Stimulated activated CD8-positive, alpha-beta memory T cell treated with anti-CD3 and anti-CD28 coated beads, Interleukin-7, amount 100 ng/mL, for 48 hours (primary cell): ENCODE results near the gene SERTAD1.
A peak's percentile ranks its signal among the peaks of the same experiment; 100 is the strongest.
"Not testable (repeated sequence)": the region's sequence is repeated elsewhere in the genome, so short reads cannot be mapped to it uniquely, and the experiment has no call there.

Experiments
- DNase-seq, 2 donors: peaks; one replicate each; pipeline ENCODE4 v3.0.0-alpha.2; 2020; ENCODE audit warnings: low read depth in 1 of 2; ENCODE audit errors: extremely low read depth in 1 of 2

SERTAD1 gene

GRCh38 chr19:40453151-40453735 lies 27.5 kb upstream of the SERTAD1 start:
- DNase-seq, result no peak

GRCh38 chr19:40452016-40452415 lies 26.2 kb upstream of the SERTAD1 start:
- DNase-seq, result no peak

DNA sequence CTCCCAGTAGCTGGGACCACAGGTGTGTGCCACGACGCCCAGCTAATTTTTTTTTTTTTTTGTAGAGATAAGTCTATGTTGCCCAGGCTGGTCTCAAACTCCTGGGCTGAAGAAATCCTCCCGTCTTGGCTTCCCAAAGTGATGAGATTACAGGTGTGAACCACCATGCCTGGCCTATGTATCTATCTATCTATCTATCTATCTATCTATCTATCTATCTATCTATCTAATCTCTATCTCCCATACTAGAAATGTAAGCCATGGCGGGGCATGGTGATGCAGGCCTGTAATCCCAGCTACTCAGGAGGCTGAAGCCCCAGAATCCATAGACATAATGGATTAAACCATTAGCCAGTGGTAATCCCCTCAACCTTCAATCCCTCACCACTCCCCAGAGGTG lies 24.9 kb upstream of the SERTAD1 start:
- no peak for DNase-seq

GRCh38 chr19:40449506-40449905 lies 23.7 kb upstream of the SERTAD1 start:
- no peak for DNase-seq

- no peak for DNase-seq
These were observed 20.5 kb upstream of the SERTAD1 start for GRCh38 chr19:40446263-40446784.

DNA sequence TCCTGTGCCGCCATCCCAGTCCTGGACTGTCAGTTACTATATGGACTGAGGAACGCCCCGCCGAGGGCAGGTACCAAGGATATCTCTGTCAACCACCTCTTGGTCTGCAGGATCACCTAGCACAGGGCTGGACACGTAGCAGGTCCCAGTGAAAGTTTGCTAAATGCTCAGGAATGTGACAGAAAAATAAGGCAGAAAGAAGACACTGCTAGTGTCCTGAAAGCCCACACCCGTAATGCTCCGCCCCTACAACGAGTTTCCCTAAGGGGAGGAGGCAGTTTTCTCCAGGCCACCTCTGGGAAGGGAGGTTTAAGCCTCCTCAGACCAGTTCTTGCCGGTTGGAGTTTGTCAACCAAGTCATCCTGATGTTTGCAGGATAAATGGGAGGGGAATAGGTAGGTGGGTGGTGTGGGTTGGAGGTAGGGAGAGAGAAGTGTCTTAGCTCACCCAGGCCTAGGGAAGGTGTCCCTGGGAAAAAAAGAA lies 20.0 kb upstream of the SERTAD1 start:
- DNase-seq, result no peak

DNA sequence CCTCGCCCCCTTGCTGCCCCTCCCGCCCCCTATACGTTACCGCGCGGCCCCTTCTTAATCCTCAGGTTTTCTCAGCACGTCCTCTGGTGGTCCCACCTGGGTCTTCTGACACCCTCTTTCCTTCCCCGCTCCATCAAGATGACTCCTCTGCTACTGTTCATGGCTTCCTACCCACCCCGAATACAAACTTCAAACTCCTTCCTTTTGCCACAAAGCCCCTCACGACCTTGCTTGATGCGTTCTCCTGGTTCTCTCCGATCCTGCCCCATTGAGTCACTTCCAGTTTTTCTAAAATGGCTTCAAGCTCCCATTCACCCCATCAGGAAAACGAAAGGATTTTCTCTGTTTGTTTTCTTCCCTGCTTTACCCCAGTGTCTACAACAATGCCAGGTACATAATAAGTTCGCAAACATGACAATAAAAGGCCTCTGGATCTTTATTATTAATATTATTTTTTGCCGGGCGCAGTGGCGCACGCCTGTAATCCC lies 19.1 kb upstream of the SERTAD1 start:
- no peak for DNase-seq

DNA sequence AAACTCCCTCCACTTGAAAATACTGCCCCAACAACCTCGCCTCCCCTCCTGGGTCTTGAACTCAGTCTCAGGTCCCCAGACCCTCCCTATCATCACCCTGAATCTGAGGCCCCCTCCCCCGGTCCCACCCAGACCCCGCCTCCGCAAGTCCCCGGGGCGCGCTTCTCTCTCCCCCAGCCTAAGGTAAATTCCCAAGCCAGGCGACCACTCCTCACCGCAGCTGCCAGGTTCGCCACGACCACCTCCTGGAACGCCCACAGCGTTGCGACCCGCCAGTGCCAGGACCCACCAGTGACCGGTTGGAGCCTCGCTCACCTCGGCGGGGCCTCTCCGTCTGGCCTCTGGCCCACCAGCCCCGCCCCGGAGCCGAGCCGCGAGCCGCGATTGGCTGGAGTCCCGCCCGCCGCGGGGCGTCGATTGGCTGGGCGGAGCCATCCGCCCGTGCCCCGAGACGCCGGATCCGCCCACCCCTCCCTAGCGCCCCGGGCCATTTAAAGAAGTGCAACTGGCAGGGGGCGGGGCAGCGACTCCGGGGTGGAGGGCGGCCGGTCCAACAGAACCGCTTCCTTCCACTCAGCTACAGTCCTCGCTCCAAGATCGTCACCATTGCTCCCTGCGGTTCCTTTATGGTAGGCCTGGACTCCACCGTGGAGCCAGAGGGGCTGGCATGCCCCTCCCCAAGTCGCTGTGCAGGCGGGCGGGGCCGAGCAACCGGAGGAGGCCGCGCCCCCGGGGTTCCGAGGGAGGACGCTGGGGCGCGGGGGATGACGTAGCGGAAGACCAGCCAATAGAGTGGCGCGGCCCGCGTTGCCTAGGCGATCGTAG lies 18.4 kb upstream of the SERTAD1 start, which contains the start of gene SERTAD3:
TSS of gene SERTAD3 (minus strand) at position 336 of the 825 bp plus-strand sequence. CDS start 2,255 bp downstream, outside the sequence.
- DNase-seq, result peak; percentile 92 to 95

GRCh38 chr19:40443131-40443999 lies 17.6 kb upstream of the SERTAD1 start:
- DNase-seq, result peak; percentile 98 to 100

- DNase-seq, result no peak
These were observed 16.7 kb upstream of the SERTAD1 start for GRCh38 chr19:40442328-40443130.

DNA sequence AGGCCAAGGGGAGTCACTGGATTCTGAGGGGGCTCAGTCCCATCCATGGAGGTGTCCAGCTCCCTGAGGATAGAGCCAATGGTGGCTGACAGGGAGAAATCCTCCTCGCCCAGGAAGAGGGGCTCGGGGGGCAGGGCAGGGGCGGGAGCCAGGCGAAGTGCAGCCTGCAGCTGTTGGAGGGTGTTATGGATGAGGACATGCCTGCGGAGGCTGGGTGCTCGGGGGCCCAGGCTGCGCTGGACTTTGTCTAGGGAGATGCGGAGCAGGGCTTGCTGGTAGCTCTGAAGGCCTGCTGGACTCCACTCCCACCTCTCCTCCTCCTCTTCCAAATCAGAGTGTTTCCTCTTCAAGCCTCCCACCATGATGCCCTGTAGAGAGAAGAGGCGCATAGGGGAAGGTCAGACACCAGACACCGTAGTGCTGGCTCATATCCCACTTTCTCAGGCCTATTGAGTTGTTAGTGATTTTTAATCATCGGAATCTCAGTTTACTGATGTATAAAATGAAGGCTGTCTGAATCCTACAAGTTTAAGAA lies 16.0 kb upstream of the SERTAD1 start:
- DNase-seq, result no peak

DNA sequence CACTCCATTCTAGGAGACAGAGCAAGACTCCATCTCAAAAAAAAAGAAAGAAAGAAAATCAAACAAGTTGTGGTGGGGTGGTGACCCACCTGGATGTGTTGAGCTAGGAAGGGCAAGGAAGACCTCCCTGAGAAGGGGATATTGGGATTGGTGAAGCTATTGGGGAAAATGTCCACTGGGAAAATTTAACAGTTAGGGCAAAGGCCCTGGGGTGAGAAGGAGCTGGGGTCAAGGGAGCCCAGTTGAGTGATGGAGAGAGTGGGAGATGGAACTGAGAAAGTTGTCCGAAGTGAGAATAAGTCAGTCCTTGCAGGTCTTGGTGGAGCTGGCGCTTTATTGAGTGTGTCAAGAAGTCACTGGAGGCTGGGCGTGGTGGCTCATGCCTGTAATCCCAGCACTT lies 12.5 kb upstream of the SERTAD1 start:
- no peak for DNase-seq

DNA sequence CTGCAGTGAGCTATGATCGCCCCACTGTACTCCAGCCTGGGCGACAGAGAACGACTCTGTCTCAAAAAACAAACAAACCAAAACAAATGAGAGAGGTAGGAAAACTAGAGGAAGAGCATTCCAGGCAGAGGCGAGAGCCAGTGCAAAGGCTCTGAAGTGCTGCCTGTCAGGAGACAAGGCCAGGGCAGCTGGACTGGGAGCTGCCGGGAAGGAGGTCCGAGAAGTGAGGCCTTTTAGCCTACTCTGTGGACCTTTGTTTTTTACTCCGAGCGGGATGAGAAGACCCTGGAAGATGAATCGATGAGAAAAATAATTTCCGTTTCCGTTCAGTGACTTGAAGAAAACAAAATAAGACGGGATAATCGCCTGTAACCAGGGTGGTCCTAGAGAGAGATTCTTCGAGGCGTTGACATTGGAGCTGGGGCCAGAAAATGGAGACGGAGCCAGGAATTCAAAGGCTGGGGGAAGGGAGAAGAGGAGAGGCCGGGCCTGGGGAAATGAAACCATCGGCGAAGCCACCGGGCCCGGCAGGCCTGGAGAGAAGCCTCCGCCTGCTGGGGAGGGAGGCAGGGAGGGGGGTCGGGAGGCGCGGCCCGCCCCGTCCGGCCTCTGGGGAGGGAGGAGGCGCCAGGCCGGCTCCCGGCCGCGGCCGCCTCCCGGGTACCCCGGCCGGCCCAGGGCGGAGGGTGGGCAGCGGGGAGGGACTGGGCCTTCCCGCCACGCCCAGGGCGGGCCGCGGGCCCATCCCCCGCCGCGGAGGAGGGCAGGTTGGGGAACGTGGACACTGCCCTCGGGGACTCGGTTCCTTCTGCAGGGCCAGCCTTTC lies 7.8 kb upstream of the SERTAD1 start:
- peak in 1 of 2 donors; percentile 30 for DNase-seq

DNA sequence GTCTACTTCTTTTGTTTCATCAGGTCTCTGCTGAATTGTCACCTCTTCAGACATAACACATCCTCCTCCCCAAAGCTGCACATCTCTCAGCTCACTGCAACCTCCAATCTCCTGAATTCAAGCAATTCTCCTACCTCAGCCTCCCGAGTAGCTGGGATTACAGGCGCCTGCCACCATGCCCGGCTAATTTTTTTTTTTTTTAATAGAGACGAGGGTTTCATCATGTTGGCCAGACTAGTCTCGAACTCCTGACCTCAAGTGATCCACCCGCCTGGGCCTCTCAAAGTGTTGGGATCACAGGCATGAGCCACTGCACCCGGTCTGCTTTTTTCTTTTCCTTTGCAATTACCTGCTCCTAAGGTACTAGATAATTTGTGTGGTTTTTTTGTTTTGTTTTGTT lies 7.0 kb upstream of the SERTAD1 start:
- DNase-seq, result not testable (repeated sequence)

GRCh38 chr19:40431698-40432097 lies 5.9 kb upstream of the SERTAD1 start:
- DNase-seq, result no peak

DNA sequence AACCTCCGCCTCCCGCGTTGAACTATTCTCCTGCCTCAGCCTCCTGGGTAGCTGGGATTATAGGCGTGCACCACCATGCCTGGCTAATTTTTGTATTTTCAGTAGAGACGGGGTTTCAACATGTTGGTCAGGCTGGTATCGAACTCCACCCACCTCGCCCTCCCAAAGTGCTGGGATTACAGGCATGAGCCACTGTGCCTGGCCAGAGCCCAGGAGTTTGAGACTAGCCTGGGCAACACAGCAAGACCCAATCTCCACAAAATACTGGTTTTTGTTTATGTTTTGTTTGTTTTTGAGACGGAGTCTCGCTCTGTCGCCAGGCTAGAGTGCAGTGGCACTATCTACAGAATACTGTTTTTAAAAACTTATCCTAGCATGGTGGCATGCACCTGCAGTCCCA lies 4.5 kb upstream of the SERTAD1 start:
- not testable (repeated sequence) for DNase-seq

DNA sequence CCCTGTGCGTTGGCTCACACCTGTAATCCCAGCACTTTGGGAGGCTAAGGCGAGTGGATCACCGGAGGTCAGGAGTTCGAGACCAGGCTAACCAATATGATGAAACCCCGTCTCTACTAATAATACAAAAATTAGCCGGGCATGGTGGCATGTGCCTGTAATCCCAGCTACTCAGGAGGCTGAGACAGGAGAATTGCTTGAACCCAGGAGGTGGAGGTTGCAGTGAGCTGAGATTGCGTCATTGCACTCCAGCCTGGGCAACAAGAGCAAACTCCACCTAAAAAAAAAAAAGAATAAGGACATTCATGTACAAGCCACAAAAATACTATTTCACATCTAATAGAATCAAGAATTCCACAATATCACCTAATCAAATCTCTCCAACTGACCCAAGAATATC lies 2.4 kb upstream of the SERTAD1 start:
- not testable (repeated sequence) for DNase-seq

GRCh38 chr19:40424637-40425449 lies 949 bp downstream of the SERTAD1 start:
- DNase-seq, result no peak
